G401 (cell line): ENCODE data around the gene TMC2. TPM values are rescaled to one million over a fixed set of nuclear protein-coding genes. Genes with fewer than 3 reads are reported as not detected.
"Not testable (repeated sequence)": the region's sequence is repeated elsewhere in the genome, so short reads cannot be mapped to it uniquely, and the experiment has no call there.

Experiments
- DNase-seq: peaks from one replicate; pipeline ENCODE4 v3.0.0-alpha.2; 2015; ENCODE audit warnings: low spot score
- in situ Hi-C: cut with HindIII; loops from 2 replicates; pipeline ENCODE4 v1.10.0; 2016; ENCODE audit warnings: low sequenced_read_pairs, mixed read lengths
- total RNA-seq: library from RNA; depleted of rRNA; stranded (reverse); fragments of >200 nt; shearing (Covaris generic); gene quantifications from 2 replicates; pipeline ENCODE4 v1.2.3, GENCODE V29; 2014

Gene TMC2
- total RNA-seq, 1 experiment from 2014 or later, result not detected

DNA sequence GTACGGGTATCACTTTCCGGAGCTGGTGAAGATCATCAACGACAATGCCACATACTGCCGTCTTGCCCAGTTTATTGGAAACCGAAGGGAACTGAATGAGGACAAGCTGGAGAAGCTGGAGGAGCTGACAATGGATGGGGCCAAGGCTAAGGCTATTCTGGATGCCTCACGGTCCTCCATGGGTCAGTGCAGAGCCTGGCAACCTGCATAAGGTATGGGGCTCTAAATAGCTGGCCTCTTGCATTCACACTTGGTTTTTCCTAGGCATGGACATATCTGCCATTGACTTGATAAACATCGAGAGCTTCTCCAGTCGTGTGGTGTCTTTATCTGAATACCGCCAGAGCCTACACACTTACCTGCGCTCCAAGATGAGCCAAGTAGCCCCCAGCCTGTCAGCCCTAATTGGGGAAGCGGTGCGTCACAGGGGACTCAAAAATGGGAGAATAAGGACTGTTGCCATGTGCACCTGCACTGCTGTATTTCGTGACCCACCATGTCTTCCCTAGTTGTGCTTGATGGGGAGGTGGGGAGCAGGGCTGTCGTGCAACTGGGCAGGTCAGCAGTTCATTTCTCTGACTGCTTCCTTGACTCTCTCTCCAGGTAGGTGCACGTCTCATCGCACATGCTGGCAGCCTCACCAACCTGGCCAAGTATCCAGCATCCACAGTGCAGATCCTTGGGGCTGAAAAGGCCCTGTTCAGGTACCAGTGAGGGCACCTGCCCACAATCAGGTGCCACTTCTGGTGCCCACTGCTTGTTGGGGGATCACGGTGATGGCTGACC is 119.2 kb downstream of the TMC2 start:
- no peak for DNase-seq
- in situ Hi-C loops, result no loop called here

DNA sequence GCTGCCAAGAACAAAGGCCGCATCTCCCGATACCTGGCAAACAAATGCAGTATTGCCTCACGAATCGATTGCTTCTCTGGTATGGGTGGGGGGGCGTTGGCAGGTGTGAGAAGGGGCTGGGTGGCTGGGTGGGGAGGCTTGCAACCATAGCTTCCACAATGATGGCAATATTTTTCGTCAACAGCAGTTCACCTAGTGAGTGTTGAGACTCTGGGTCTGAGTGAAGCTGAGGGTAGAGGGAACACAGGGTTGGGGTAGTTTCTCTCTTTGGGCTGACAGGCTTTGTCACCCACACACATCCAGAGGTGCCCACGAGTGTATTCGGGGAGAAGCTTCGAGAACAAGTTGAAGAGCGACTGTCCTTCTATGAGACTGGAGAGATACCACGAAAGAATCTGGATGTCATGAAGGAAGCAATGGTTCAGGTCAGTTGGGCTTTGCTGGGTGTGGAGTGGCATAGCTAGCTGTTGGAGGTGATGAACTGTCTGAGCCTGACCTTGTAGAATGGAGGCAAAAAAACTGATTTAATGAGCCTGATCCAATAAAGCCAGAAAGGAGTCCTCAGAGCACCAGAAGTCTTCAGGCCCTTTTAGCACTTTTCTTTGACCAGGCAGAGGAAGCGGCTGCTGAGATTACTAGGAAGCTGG is 120.2 kb downstream of the TMC2 start:
- in situ Hi-C loops, result no loop called here
- no peak for DNase-seq

GRCh38 chr20:2657241-2657640 is 120.9 kb downstream of the TMC2 start:
- DNase-seq, result no peak
- in situ Hi-C loops, result no loop called here

GRCh38 chr20:2657674-2658073 is 121.3 kb downstream of the TMC2 start:
- DNase-seq, result no peak
- in situ Hi-C loops, result no loop called here

- in situ Hi-C loops, result no loop called here
- DNase-seq, result peak; percentile 51
Observed at GRCh38 chr20:2658414-2659354, 122.3 kb downstream of the TMC2 start.

GRCh38 chr20:2659547-2659946 is 123.2 kb downstream of the TMC2 start:
- DNase-seq, result no peak
- in situ Hi-C loops, result no loop called here

GRCh38 chr20:2663364-2663886 is 127.1 kb downstream of the TMC2 start:
- in situ Hi-C loops, result no loop called here
- no peak for DNase-seq

GRCh38 chr20:2663887-2664719 is 127.7 kb downstream of the TMC2 start, which contains the start of gene IDH3B:
TSS of gene IDH3B (minus strand) at chr20:2664216. CDS start at chr20:2664188, 28 bp downstream.
- peak; percentile 93 for DNase-seq
- in situ Hi-C loops, result no loop called here

- DNase-seq, result no peak
Observed at GRCh38 chr20:2671977-2672376, 135.6 kb downstream of the TMC2 start.

GRCh38 chr20:2672446-2672845 is 136.1 kb downstream of the TMC2 start:
- DNase-seq, result no peak
- in situ Hi-C loops, result no loop called here

More at GRCh38 chr20:2671977-2672376, 135.6 kb downstream of the TMC2 start:
- in situ Hi-C loops, result no loop called here

- in situ Hi-C loops, result no loop called here
Observed at GRCh38 chr20:2673453-2673852, 137.1 kb downstream of the TMC2 start.

DNA sequence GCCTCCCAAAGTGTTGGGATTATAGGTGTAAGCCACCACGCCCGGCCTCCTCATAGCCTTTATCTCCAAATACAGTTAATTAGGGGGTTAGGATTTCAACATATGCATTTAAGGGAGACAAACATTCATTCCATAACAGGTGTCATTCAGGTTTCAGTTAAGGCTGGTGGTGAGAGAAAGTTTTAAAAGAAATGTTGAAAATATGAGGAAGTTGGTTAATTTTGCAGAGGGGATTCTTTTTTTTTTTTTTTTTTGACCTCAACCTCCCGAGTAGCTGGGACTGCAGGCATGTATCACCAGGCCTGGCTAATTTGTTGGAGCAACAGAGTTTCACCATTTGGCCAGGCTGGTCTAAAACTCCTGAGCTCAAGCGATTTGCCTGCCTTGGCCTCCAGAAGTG is 143.7 kb downstream of the TMC2 start:
- DNase-seq, result no peak
- in situ Hi-C loops, result no loop called here

More at GRCh38 chr20:2673453-2673852, 137.1 kb downstream of the TMC2 start:
- no peak for DNase-seq

GRCh38 chr20:2682040-2682439 is 145.7 kb downstream of the TMC2 start:
- DNase-seq, in situ Hi-C loops: not testable (repeated sequence)

GRCh38 chr20:2684817-2685216 is 148.4 kb downstream of the TMC2 start:
- DNase-seq, in situ Hi-C loops: not testable (repeated sequence)

GRCh38 chr20:2687514-2687913 is 151.1 kb downstream of the TMC2 start:
- in situ Hi-C loops, result no loop called here

DNA sequence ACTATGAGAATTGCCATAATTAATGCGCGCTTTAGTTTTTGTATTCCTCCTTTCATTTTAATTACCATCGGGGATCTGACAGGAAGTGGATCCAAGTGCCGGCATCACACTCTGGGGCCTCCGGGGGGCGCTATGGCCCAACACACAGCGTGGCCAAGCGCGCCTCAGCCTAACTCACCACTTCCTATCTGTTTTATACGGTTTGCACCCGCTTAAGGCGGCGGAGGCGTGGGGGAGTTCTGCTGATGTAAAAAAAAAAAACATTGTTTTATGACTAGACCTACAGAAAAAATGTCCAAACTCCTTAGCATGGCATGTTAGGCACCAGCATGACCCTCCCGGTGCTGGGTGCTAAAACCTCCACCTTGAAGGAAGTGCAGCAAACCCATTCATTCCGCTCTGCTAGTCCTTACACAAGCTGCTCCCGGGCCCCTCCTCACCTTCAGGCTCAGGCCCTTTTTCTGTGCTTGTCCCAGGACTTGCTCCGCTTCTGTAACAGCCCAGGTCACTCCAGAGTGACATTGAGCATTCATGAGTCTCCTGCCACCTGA is 151.7 kb downstream of the TMC2 start:
- peak; percentile 8 for DNase-seq
- in situ Hi-C loops, result no loop called here

More at GRCh38 chr20:2687514-2687913, 151.1 kb downstream of the TMC2 start:
- no peak for DNase-seq

GRCh38 chr20:2690213-2690612 is 153.8 kb downstream of the TMC2 start:
- in situ Hi-C loops, result no loop called here
- DNase-seq, result no peak

GRCh38 chr20:2690718-2691117 is 154.3 kb downstream of the TMC2 start:
- no peak for DNase-seq
- in situ Hi-C loops, result no loop called here
